Kidney epithelial cell (primary cell): ENCODE measurements around the gene PSMB11. TPM values are rescaled to one million over a fixed set of nuclear protein-coding genes. Genes with fewer than 3 reads are reported as not detected.

Experiments
- DNase-seq: peaks from one replicate; pipeline ENCODE4 v3.0.0-alpha.2; 2010; ENCODE audit warnings: low read depth
- H3K27me3 ChIP-seq: 2 replicates; pipeline ENCODE4 v1.6.0; 2011; ENCODE audit warnings: low read length; ENCODE audit not compliant: control insufficient read depth, insufficient read depth
- H3K36me3 ChIP-seq: 2 replicates; pipeline ENCODE4 v1.5.1; 2011; ENCODE audit warnings: low read length; ENCODE audit not compliant: control insufficient read depth, insufficient read depth
- H3K4me3 ChIP-seq: 2 replicates; pipeline ENCODE4 v1.5.1; 2011; ENCODE audit warnings: low read depth, mild to moderate bottlenecking, control low read depth, low read length
- CTCF ChIP-seq: IDR thresholded peaks from 2 replicates; pipeline ENCODE4 v1.5.1; 2011; ENCODE audit warnings: mild to moderate bottlenecking, moderate library complexity, low read length, control low read depth, inconsistent platforms; ENCODE audit not compliant: insufficient read depth, poor library complexity, severe bottlenecking
- total RNA-seq: library from RNA; depleted of rRNA; stranded (reverse); fragments of >200 nt; gene quantifications from 2 replicates; pipeline ENCODE4 v1.2.3, GENCODE V29; 2015

PSMB11 gene
- total RNA-seq, 1 donor from 2014 or later: not detected

GRCh38 chr14:23034498-23035302 is 7.3 kb upstream of the PSMB11 start, which contains the start of gene PSMB5:
Gene PSMB5 (minus strand): TSS chr14:23034900. CDS start chr14:23034881, 19 bp downstream.
- no peak for TF ChIP-seq CTCF
- peak within 1 kb of the TSS; percentile 81 for H3K4me3 ChIP-seq
- H3K27me3 ChIP-seq: no peaks in the 10 kb centered on the region
- peaks cover 3% of the 10 kb centered on the region for H3K36me3 ChIP-seq
- peak; percentile 92 for DNase-seq

GRCh38 chr14:23035303-23036144 is 6.5 kb upstream of the PSMB11 start:
- Histone ChIP-seq H3K27me3 (no peaks in the 10 kb centered on the region), H3K4me3 (peak overlapping the region; percentile 81), H3K36me3 (peaks cover 3% of the 10 kb centered on the region)
- DNase-seq: no peak
- TF ChIP-seq CTCF: no peak

GRCh38 chr14:23040100-23040499 is 1.9 kb upstream of the PSMB11 start:
- no peaks in the 10 kb centered on the region for H3K27me3 ChIP-seq
- H3K36me3 ChIP-seq: no peaks in the 10 kb centered on the region
- TF ChIP-seq CTCF: no peak
- H3K4me3 ChIP-seq: no peak overlapping the region
- no peak for DNase-seq

- no peaks in the 10 kb centered on the region for H3K36me3 ChIP-seq
- no peak for TF ChIP-seq CTCF
- H3K4me3 ChIP-seq: no peak overlapping the region
- H3K27me3 ChIP-seq: no peaks in the 10 kb centered on the region
- no peak for DNase-seq
These were observed 283 bp upstream of the PSMB11 start for GRCh38 chr14:23041729-23042128.

GRCh38 chr14:23043145-23043544 is 1.1 kb downstream of the PSMB11 start:
- no peaks in the 10 kb centered on the region for H3K36me3 ChIP-seq
- H3K4me3 ChIP-seq: no peak overlapping the region
- no peak for DNase-seq
- no peaks in the 10 kb centered on the region for H3K27me3 ChIP-seq
- no peak for TF ChIP-seq CTCF
